HG03095 (cell line): ENCODE data around the gene BICC1.

Experiments
- ATAC-seq: cut with Tn5 transposase; IDR thresholded peaks from one replicate; pipeline ENCODE4 v1.9.1; 2021; ENCODE audit warnings: moderate library complexity; ENCODE audit not compliant: unreplicated experiment

Gene BICC1

GRCh38 chr10:58556516-58557165 lies 44.0 kb downstream of the BICC1 start:
- no peak for ATAC-seq

- ATAC-seq = no peak
These were observed 45.0 kb downstream of the BICC1 start for GRCh38 chr10:58557714-58558113.

- no peak for ATAC-seq
These were observed 47.4 kb downstream of the BICC1 start for GRCh38 chr10:58560068-58560467.

- no peak for ATAC-seq
These were observed 52.6 kb downstream of the BICC1 start for GRCh38 chr10:58565271-58565670.

- no peak for ATAC-seq
These were observed 55.0 kb downstream of the BICC1 start for GRCh38 chr10:58567652-58568051.

- ATAC-seq = no peak
These were observed 55.8 kb downstream of the BICC1 start for GRCh38 chr10:58568428-58568935.

GRCh38 chr10:58570307-58570723 lies 57.6 kb downstream of the BICC1 start:
- no peak for ATAC-seq

- ATAC-seq = no peak
These were observed 58.3 kb downstream of the BICC1 start for GRCh38 chr10:58570979-58571378.

- ATAC-seq = no peak
These were observed 60.5 kb downstream of the BICC1 start for GRCh38 chr10:58573144-58573543.

GRCh38 chr10:58574058-58574457 lies 61.4 kb downstream of the BICC1 start:
- no peak for ATAC-seq

GRCh38 chr10:58575491-58575890 lies 62.8 kb downstream of the BICC1 start:
- ATAC-seq = no peak

GRCh38 chr10:58576751-58577436 lies 64.2 kb downstream of the BICC1 start:
- ATAC-seq = no peak

- no peak for ATAC-seq
These were observed 64.7 kb downstream of the BICC1 start for GRCh38 chr10:58577437-58577777.

GRCh38 chr10:58578366-58578765 lies 65.7 kb downstream of the BICC1 start:
- no peak for ATAC-seq

- ATAC-seq = no peak
These were observed 66.5 kb downstream of the BICC1 start for GRCh38 chr10:58579011-58579655.

- ATAC-seq = no peak
These were observed 69.4 kb downstream of the BICC1 start for GRCh38 chr10:58582045-58582444.

GRCh38 chr10:58585435-58585834 lies 72.8 kb downstream of the BICC1 start:
- ATAC-seq = no peak

GRCh38 chr10:58586282-58587245 lies 73.9 kb downstream of the BICC1 start:
- ATAC-seq = no peak

- no peak for ATAC-seq
These were observed 75.0 kb downstream of the BICC1 start for GRCh38 chr10:58587676-58588075.

- ATAC-seq = no peak
These were observed 76.1 kb downstream of the BICC1 start for GRCh38 chr10:58588673-58589265.
